Stomach (tissue), 9 donors: ENCODE results near the gene MACROD1. TPM values are rescaled to one million over a fixed set of nuclear protein-coding genes. Genes with fewer than 3 reads are reported as not detected.

Source experiments
- DNase-seq, 2 donors: peaks; one replicate each; pipeline versions ENCODE4 v3.0.0 to v3.0.0-alpha.2; 2013 to 2019
- H3K27ac ChIP-seq, 5 donors: fragments of 200-600 bp in 4 of 5; sonication (generic) in 4 of 5; one replicate each; pipeline ENCODE4 v1.5.1; 2013 to 2019; ENCODE audit warnings: mild to moderate bottlenecking in 1 of 5, moderate library complexity in 1 of 5
- H3K27me3 ChIP-seq, 3 donors: fragments of 200-600 bp; sonication (generic); one replicate each; pipeline ENCODE4 v1.5.1; 2017 to 2019; ENCODE audit warnings: mixed run types in 1 of 3
- H3K36me3 ChIP-seq, 4 donors: fragments of 200-600 bp; sonication (generic); 1 replicate in 3 of 4; 2 replicates in 1 of 4; pipeline ENCODE4 v1.5.1; 2016 to 2019
- H3K4me1 ChIP-seq, 4 donors: fragments of 200-600 bp; sonication (generic); one replicate each; pipeline ENCODE4 v1.5.1; 2016 to 2019
- H3K4me3 ChIP-seq, 4 donors: fragments of 200-600 bp; sonication (generic) in 3 of 4; one replicate each; pipeline ENCODE4 v1.5.1; 2016 to 2019; ENCODE audit warnings: mild to moderate bottlenecking in 1 of 4
- H3K9me3 ChIP-seq, 4 donors: fragments of 200-600 bp; sonication (generic); one replicate each; pipeline ENCODE4 v1.5.1; 2016 to 2019
- EP300 ChIP-seq: sonication (generic); formaldehyde crosslinking; IDR thresholded peaks from one replicate; pipeline ENCODE4 v1.6.1; 2017; ENCODE audit warnings: antibody characterized with exemption
- POLR2A ChIP-seq, 4 donors: fragments of 450-650 bp; IDR thresholded peaks; one replicate each; pipeline ENCODE4 v1.6.1; 2016; ENCODE audit warnings: antibody characterized with exemption in 4 of 4, control low read depth in 2 of 4, mild to moderate bottlenecking in 1 of 4, moderate library complexity in 1 of 4
- POLR2AphosphoS5 ChIP-seq, 3 donors: sonication (generic); formaldehyde crosslinking; IDR thresholded peaks; one replicate each; pipeline ENCODE4 v1.6.1; 2016; ENCODE audit warnings: antibody characterized with exemption in 3 of 3
- WGBS, 5 donors: extraction: QIAGEN DNeasy Blood & Tissue Kit in 3 of 5; methylation state at CpG; one replicate each; pipeline versions ENCODE4 v1.1.5 to v1.1.7; 2013 to 2018; 5-methylcytosine and 5-hydroxymethylcytosine counted together
- intact Hi-C: fragments of 100-400 bp; cut with DNase I; formaldehyde crosslinking; loops from one replicate; pipeline ENCODE4 v1.15.1; 2023; ENCODE audit warnings: low total_unique reads
- polyA plus RNA-seq, 3 donors: library from polyadenylated mRNA; stranded (reverse); fragments of 200-250 nt; gene quantifications; one replicate each; pipeline ENCODE4 v1.2.3, GENCODE V29; 2013
- total RNA-seq, 5 donors: library from RNA; depleted of rRNA; stranded (reverse); fragments of >200 nt; gene quantifications; one replicate each; pipeline versions ENCODE4 v1.1.0 to v1.2.3, GENCODE V29; 2014 to 2016
- TF ChIP-seq, protein P1 (sequence below), 7 experiments: fragments of 450-650 bp in 4 of 7; fragments of 200-600 bp in 3 of 7; sonication (generic) in 3 of 7; IDR thresholded peaks; one replicate each; pipeline ENCODE4 v1.5.1; 2016 to 2019; ENCODE audit warnings: antibody characterized with exemption in 7 of 7, control low read depth in 2 of 7, mild to moderate bottlenecking in 1 of 7
- donor health status: healthy with polysubstance abuse.
- donor health status: Bipolar disorder and iron deficiency.
- donor health status: healthy.

Gene MACROD1
- total and polyA plus RNA-seq, 8 donors, result 18.0 to 283 (median 47.4) TPM

DNA sequence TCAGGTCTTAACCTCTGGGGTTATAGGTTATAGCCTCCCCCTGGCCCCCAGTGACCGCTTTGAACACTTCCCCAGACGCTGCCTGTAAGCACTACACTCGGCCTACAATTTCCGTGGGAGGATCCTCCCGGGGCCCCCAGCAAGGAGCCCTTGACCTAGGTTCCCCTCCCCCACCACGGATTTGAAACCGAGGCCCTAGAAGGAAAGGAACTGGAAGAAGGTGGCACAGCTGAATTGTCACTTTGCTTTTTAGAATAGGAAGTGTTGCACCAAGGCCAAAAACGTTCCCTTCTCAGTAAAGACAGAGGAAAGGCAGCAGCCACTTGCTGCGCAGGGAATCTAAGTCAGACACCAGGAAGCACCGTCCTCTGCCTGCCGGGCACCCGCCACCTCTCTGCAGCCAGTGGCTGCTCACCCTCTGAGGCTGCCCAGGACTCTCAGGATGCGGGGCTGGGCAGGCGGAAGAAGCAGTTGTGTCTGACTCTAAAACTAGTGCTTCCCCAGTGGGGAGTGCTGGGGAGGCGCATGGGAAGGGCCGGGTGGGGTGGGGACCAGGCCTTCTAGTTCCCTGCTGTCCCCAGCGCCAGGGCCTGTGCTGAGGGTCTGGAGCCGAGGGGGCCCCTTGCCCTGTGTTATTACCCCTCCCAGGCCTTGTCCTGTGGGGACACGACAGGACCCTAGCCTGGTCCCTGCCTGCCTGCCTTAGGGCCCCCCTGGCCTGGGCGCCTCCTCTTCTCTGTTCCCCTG lies 138.1 kb downstream of the MACROD1 start:
- peaks cover 4 to 16% (median 11%) of the 10 kb centered on the region in 4 donors for H3K4me1 ChIP-seq
- DNase-seq, result no peak
- no peaks in the 10 kb centered on the region for H3K9me3 ChIP-seq
- no peaks in the 10 kb centered on the region for H3K36me3 ChIP-seq
- WGBS, 5 donors, result 45 to 73% (median 64%) methylated on average over 16 to 20 of the region's 20 CpGs
- intact Hi-C loops, result no loop called here
- peaks cover 0 to 31% (median 12%) of the 10 kb centered on the region in 3 donors for H3K27me3 ChIP-seq
- no peak overlapping the region for H3K27ac ChIP-seq
- TF ChIP-seq, protein P1, sequence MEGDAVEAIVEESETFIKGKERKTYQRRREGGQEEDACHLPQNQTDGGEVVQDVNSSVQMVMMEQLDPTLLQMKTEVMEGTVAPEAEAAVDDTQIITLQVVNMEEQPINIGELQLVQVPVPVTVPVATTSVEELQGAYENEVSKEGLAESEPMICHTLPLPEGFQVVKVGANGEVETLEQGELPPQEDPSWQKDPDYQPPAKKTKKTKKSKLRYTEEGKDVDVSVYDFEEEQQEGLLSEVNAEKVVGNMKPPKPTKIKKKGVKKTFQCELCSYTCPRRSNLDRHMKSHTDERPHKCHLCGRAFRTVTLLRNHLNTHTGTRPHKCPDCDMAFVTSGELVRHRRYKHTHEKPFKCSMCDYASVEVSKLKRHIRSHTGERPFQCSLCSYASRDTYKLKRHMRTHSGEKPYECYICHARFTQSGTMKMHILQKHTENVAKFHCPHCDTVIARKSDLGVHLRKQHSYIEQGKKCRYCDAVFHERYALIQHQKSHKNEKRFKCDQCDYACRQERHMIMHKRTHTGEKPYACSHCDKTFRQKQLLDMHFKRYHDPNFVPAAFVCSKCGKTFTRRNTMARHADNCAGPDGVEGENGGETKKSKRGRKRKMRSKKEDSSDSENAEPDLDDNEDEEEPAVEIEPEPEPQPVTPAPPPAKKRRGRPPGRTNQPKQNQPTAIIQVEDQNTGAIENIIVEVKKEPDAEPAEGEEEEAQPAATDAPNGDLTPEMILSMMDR (IDR thresholded peaks at IDR 0.05), result no peak
- TF ChIP-seq POLR2A (IDR thresholded peaks at IDR 0.05), result no peak
- TF ChIP-seq POLR2AphosphoS5 (IDR thresholded peaks at IDR 0.05), result no peak
- TF ChIP-seq EP300, result no peak
- peak overlapping the region in 2 of 4 donors; percentile 4 to 9 for H3K4me3 ChIP-seq

GRCh38 chr11:64026575-64027205 lies 139.2 kb downstream of the MACROD1 start:
- no peak for DNase-seq
- WGBS, 5 donors, result 80 to 88% (median 81%) methylated on average over 7 of the region's 7 CpGs
- peaks cover 0 to 22% (median 12%) of the 10 kb centered on the region in 3 donors for H3K27me3 ChIP-seq

DNA sequence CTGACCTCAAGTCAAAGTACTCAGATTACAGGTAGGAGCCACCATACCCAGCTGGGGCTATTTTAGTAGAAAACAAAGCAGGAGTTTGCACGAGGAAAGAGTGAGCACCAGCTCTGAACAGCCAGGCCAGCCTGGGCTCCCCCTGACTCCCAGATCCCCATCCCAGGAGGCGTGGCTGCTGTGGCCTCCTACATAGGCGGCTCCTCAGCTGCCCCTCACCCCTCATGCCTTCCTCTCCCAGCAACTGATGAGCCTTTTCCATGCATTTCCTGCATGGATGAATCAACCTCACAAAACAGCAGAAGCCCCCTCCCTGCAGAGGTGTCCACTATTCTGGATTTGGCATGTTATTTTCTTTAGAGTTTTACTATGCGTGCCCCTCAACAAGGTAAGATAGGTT lies 140.7 kb downstream of the MACROD1 start:
- Histone ChIP-seq H3K4me1 (peaks cover 4 to 16% (median 11%) of the 10 kb centered on the region in 4 donors), H3K9me3 (no peaks in the 10 kb centered on the region), H3K27me3 (peaks cover 0 to 22% (median 12%) of the 10 kb centered on the region in 3 donors), H3K36me3 (no peaks in the 10 kb centered on the region), H3K4me3 (no peak overlapping the region), H3K27ac (no peak overlapping the region)
- TF ChIP-seq EP300, result no peak
- no peak for TF ChIP-seq POLR2A (IDR thresholded peaks at IDR 0.05)
- TF ChIP-seq, protein P1 (IDR thresholded peaks at IDR 0.05), result no peak
- TF ChIP-seq POLR2AphosphoS5 (IDR thresholded peaks at IDR 0.05), result no peak
- intact Hi-C loops, result no loop called here
- peak in 1 of 2 donors; percentile 51 for DNase-seq
- WGBS, 5 donors, result 73 to 90% (median 84%) methylated on average over 4 of the region's 4 CpGs

More at GRCh38 chr11:64026575-64027205, 139.2 kb downstream of the MACROD1 start:
- TF ChIP-seq EP300 (no peak), POLR2A (IDR thresholded peaks at IDR 0.05) (no peak), POLR2AphosphoS5 (IDR thresholded peaks at IDR 0.05) (no peak)
- TF ChIP-seq, protein P1 (IDR thresholded peaks at IDR 0.05), result no peak
- Histone ChIP-seq H3K36me3 (no peaks in the 10 kb centered on the region), H3K9me3 (no peaks in the 10 kb centered on the region), H3K27ac (no peak overlapping the region), H3K4me1 (peaks cover 4 to 16% (median 11%) of the 10 kb centered on the region in 4 donors), H3K4me3 (no peak overlapping the region)
- intact Hi-C loops, result no loop called here

GRCh38 chr11:64023712-64024710 lies 141.9 kb downstream of the MACROD1 start:
- TF ChIP-seq EP300, result no peak
- no peak for TF ChIP-seq POLR2AphosphoS5 (IDR thresholded peaks at IDR 0.05)
- TF ChIP-seq, protein P1 (IDR thresholded peaks at IDR 0.05), result no peak
- TF ChIP-seq POLR2A (IDR thresholded peaks at IDR 0.05), result no peak
- no peaks in the 10 kb centered on the region for H3K36me3 ChIP-seq
- H3K27me3 ChIP-seq, result peaks cover 0 to 15% (median 11%) of the 10 kb centered on the region in 3 donors
- H3K27ac ChIP-seq, result peak overlapping the region in 1 of 5 donors; percentile 8
- no peak for DNase-seq
- intact Hi-C loops, result no loop called here
- H3K9me3 ChIP-seq, result no peaks in the 10 kb centered on the region
- whole genome bisulfite sequencing, 5 donors, result 85 to 89% (median 88%) methylated on average over 19 to 20 of the region's 20 CpGs
- no peak overlapping the region for H3K4me3 ChIP-seq
- H3K4me1 ChIP-seq, result peaks cover 10 to 19% (median 17%) of the 10 kb centered on the region in 4 donors
